HG03575 (cell line): ENCODE measurements around the gene THADA.
"Not testable (repeated sequence)": the region's sequence is repeated elsewhere in the genome, so short reads cannot be mapped to it uniquely, and the experiment has no call there.

ENCODE experiments used
- ATAC-seq: cut with Tn5 transposase; IDR thresholded peaks from one replicate; pipeline ENCODE4 v1.9.1; 2021; ENCODE audit not compliant: unreplicated experiment, insufficient number of reproducible peaks, low FRiP score; ENCODE audit errors: extremely low read depth

The THADA gene

DNA sequence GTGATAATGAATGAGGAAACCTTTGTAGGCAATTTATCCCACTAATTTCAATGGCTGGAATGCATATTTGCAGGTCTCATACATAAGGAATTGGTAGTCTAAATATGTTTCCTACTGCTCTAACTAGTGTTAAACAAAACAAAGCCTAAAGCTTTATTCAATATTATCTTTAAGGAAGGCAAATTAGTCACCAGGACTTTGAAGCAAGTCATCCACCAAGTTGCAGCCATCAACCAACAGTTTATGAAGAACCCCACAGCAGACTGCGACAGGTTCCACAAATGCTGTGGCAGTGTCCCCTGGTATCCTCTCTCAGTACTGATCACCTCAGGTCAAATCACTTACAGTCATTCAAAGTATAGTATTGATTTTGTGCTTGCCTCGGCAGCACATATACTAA lies 187.9 kb downstream of the THADA start:
- no peak for ATAC-seq

DNA sequence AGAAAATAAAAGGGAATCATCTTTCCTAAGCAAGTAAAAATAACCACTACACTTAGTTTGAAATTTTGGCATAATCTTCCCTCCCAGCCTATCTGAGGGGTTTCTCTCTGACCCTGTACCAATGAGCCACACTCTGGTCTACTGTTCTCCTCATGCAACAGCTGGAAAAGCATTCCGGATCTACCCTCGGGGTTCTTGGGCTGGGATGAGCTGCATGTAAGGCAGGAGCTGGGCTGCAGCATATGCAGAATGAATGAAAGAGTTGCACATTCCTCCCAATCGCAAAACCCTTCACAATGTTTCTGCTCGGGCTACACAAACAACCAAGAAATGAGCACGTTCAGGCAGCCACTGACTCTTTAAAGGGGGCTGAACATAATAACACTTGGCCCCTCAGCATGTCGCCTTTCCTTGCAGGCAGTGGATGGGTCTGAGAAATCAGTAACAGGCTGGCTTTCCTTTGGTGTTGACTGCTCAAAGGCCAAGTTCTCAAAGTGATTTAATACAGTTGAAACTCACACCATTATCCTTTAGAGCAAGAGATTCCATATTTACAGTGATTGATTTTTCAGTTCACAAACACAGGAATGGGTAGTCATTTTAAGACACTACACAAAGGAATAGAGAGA lies 189.1 kb downstream of the THADA start:
- ATAC-seq, result no peak

DNA sequence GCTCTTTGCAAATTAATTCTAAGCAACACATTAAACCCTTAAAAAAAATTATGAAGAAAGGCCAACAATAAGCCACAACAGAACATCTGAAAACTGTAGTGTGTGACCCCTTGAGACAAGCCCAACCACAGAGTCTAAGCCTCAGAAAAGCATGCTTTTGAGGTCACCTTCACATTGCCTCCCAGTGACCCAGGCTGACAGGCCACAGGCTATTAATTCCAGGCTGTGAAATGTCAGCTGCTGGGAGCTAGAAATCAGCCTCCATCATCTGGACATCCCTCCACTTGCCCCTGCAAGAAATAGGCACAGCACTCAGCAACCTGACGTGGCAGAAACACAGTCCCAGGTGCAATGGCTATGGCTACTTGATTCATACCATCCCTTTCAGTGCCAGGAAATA lies 190.0 kb downstream of the THADA start:
- no peak for ATAC-seq

DNA sequence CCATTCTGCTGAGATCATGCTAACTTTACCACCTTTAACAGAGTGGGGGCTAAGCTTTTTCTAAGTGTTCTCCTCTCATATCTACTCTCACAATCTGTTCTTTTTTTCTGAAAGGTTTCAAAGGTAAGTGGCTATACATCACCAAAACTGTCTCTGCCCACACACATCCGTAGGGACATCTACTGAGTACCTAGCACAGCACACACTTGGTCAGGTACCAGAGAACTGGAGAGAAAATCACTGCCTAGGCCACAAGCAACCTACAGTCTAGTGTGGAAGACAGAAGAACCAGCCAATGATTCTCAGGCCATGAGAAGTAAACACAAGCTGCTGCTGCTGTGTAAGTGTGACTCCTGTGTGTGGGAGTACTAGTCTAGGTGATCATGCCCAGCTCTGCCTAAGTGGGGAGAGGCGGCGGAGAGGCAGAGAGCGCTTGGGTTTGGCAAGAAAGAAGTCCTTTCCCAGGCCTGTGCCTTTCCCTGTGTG lies 193.3 kb downstream of the THADA start:
- peak; percentile 42 for ATAC-seq

DNA sequence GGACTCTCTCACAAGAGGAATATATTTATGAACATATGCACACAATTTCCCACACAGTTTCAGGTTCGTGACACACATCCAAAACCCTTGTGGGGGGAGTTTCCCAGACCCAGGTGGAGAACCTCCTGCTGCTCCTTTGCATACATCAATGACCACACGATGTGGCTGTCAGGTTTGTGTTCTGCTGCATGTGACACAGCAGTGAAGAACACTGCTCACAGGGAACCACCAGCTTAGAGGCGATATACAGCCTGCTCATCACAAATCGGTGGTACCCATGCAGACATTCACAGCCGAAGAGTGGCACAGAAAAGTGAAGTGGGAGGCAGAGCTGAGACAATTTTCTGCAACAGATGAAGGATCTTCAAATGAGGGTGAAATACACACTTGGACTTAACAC lies 193.8 kb downstream of the THADA start:
- ATAC-seq, result peak; percentile 62

DNA sequence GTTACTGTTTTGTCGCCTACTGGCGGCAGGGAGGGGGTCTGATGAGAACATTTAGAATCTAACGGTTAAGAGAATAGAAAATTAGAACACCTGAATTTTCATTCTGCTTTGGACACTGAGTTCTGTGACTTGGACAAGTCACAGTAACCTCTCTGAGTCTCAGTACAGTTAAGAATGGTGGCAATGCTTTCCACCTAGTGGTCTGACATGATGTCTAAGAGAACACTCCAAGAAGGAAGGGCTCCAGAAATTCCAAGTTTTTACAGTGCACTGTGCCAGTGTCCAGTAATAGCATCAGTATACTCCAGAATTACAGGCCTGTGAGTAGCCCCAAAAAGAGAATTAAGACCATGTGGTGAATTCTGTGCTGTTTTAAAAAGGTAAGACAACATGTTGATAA lies 195.3 kb downstream of the THADA start:
- ATAC-seq, result no peak

DNA sequence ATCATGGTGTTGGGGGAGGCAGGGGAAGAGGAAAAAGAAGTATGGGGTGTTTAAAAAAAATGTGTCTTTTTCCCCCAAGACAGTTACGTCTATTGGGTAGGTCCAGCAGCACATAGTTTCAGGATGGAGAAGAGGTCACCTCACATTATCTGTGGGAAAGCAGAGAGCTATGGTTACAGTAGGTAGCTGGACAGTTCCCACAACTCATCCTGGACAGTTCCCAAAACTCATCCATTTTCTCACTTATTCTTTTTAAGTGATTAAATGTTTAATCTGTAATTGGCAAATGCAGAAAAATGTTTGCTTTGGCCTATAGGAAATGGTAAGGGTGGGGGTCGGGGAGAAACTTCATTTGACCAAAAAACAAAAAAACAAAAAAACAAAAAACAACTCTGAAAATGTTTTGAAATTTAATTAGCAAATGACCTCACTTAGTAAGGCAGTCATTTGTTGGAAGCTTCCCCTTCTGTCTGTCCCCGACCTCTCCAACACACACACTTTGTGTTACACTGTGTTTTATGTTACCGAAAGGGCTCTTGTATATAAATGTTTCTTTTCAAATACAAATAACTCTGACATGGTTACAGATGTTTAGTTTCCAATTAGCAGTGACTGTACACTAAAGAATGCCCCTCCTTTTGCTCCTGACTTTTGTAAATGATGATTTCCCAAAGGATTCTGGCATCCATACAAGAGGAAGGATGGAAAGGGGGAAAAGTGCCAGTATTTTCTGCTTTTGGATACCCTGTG lies 196.1 kb downstream of the THADA start:
- no peak for ATAC-seq

DNA sequence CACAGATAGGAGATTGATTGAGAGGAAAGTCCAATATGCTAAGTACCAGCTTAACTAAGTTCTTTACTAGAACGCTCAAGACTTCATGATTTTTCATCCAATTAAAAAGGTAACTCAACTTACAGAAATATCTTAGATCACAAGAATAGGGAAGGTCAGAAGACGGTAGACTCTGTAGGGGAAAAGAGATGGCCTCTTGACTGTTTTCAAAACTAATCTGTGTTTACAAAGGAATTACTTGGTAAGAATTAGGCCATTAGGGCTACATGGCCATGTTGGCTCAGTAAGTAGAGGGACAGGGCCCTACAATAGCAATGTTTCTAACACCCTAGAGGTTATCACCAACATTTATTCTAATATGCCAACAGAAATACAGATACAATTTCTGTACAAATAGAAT lies 196.7 kb downstream of the THADA start:
- ATAC-seq, result no peak

DNA sequence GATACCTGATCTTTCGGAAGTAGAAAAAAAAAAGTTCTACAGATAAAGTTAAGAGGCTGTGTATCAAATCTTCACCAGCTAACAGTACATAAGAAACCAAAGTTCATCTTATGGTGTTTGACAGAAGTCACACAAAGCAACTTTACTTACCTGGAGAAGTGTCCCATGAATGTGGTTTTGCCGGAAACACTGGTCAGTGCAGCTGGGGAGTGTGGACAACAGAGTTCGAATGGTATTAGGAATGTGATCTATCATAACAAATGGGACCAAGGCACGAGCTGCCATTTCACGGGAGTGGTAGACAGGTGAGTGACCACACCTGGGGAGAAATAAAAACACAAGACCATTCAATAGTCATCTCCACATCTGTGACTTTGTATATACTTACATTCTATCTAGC lies 198.0 kb downstream of the THADA start:
- ATAC-seq, result no peak

DNA sequence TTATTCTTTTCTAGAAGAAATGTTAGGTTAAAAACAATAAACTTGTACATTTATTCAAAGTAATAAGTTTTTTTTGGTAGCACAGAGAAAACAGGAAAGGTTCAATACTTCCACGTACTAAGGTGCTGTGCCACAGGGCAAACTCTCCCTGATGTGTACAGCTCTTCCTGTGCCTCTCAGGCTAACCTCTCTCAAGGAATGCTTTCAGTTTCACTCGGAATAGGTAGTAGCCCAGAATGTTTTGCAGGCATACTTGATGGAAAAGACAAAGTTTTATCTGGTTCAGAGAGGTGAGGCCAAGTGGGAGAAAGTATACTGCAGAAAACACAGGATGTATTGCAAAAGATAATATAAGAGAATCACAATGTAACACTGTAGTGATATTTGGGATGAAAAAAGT lies 198.4 kb downstream of the THADA start:
- ATAC-seq, result no peak

DNA sequence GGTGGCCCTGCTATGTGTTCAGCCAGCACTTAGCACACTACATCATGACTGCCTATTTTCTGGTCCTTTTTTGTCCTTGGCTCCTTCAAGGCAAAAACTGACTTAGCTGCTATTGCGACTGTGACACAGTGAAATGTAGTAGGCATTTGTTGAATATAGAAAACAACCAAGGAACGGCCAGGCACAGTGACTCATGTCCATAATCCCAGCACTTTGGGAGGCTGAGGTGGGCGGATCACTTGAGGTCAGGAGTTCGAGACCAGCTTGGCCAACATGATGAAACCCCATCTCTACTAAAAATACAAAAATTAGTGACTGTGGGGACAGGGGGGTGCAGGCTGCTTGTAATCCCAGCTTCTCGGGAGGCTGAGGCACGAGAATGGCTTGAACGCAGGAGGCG lies 199.5 kb downstream of the THADA start:
- not testable (repeated sequence) for ATAC-seq

DNA sequence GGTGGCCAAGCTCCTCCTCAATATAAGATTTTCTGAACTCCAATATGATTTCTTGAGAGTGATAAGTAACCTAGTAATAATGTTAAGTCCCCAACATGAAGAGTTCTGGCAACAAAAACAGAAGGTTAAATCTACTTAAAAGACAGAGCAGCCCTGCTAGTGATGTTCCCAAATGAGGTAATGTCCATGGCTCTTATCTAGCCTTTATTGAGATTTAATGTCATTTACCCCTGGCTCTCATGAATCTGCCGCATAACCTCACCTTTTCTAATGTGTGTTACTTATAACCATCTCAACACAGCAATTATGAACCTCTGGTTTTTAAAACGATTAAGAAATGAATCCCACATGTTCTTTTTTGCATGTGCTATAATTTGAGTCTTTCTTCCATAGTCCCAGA lies 201.9 kb downstream of the THADA start:
- no peak for ATAC-seq

DNA sequence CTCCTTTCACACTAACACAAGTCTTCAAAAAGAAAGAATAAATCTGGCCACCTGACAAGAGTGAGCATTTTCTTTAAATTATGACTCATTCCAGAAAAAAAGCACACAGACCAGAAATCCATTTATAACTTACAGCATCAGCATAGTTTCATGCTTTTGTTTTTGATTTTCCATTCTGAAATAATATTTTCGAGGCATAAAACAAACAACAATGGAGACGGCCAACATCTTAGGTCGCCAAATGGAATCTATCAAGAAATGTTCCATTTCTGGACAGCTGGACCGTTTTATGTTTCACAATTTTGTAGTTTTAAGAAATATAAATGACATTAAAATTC lies 204.0 kb downstream of the THADA start:
- no peak for ATAC-seq

DNA sequence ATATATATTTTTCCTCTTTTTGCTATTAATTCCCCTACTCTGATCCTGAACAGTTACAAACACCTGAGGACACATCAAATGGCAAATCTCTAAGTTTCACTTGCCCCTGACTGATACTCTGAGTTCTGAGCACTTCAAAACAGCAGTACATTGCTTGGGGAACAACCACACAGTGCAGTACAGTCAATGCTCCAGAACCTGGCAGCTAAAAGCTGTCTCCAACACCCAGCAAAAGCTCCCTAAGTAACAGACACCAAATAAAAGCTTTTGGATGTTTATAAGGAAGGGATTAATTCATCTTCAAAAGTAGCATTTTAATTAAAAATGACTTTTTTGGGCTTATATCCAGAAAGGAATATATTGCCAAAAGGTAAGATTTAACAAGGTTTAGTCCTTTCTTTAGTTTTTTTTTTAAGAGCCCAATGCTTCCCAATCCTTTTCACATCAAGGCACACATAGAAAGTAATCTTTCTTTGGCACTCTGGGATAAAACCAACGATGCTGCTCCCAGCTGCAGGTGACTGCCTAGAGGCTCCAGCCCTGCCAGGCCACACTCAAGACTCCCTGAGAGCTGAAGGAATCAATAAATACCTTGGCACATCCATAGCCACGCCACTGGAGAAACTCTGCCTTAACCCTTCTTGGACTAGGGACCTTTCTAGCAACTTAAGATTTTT lies 204.5 kb downstream of the THADA start:
- no peak for ATAC-seq

DNA sequence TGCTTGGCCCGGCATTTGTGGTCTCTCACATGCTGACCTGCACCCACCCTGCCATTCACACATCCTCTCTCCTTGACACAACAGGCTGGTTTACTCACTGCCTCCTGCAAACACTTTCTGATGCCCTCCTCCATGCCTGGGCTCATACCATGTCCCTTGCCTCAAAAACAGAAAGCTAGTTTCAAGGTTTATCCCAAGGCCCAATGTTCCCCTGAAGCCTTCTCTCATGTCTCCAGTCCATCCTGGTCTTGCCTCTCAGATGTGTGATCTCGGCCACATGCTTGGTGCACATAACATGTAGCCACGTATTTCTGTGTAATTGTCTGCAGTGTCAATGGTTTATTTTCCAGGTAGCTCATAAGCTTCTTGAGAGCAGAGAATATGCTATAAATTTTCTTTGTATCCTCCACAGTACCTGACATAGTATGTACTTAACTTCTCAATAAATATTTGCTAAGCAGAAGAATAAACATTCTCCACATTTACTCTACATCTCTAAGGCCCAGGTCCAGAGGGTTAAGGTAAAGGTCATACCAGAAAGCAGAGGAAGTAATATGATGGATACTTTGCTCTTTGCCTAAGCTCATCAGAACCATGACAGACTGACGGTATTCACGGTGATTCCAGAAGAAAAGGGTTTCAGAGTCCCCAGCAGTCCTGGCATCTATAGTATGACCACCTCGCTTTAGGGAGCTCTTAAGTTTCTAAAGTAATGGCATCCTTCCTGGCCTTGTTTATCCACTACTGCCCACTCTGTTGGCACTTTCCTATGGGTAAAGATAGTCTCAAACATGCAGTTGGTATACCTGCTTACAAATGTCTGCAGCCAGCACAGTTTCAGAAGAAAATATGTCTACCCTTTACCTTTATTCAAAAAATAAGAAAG lies 206.0 kb downstream of the THADA start:
- ATAC-seq, result no peak

DNA sequence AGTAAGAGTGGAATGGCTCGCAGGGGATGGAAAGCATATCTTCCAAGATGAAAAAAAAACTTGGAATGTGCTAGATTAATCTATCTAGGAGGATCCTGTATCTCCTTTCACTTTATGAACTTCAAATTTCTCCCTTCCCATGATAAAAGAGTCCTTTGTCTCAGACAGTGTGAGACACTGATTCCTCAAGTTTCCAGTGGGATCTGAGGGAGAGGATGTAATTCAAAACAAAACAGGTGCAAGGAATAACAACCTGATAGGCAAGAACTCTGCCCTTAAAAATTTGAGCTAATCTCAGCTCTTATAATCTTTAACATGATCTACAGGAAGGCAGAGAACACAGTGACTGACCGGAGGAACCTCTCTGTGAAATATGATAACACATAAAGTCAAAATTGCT lies 207.5 kb downstream of the THADA start:
- ATAC-seq, result no peak

DNA sequence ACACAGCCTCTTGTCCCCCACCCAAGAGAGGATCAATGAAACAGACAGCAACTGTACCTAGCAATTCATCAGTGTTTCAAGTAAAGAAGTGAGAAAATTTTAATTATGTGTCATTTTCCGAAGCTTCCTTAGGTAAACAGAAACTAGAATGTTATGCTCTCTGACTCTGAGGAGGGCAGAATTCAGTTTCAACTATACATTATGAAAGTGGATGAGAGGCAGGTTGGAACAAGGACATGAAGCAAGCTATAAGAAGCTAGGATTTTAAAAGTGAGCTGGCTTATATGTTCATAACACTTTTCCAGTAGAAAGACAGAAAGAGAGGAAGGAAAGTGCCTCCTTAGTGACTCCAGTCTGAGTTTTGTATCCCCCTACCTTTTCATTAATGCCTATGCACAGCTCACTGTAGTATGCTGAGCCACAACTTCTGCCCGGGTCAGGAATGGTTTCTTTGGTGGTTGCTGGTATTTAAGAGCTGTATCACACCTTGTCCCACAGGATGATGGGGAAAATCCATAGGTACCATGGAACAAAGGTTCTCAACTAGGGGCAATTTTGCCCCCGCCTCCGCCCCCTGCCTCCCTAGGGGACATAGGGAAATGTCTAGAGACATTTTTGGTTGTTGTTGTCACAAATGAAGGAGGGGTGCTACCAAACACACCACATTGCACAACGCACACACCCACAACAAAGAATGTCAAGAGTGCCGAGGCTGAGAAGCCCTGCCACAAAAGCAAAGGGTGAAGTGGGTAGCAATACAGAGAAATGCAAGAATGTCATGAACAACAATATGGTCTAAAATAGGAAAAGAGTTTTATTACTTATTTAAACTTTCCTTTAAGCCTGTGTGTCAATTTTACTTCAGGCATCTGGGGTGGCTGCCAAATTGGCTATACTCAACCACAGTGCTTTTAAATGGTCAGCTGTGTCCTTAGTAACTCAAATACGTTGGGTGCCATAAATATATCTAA lies 208.5 kb downstream of the THADA start:
- ATAC-seq, result peak; percentile 46

DNA sequence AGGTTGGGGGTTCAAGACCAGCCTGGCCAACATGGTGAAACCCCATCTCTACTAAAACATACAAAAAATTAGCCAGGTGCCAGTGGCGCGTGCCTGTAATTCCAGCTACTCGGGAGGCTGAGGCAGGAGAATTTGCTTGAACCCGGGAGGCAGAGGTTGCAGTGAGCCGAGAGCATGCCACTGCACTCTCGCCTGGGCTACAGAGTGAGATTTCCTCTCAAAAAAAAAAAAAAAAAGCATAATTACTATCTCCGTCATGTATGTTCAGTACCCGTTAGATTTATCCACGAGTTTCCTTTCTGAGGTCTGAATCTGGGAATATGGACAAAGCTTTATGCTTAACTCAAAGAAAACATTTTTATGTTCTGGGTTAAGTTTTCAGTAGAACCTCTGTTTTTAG lies 209.2 kb downstream of the THADA start:
- not testable (repeated sequence) for ATAC-seq
